Activated CD8-positive, alpha-beta T cell treated with anti-CD3 and anti-CD28 coated beads for 36 hours (primary cell): ENCODE data around the gene LCE3C. TPM values are rescaled to one million over a fixed set of nuclear protein-coding genes. Genes with fewer than 3 reads are reported as not detected.
"Not testable (repeated sequence)": the region's sequence is repeated elsewhere in the genome, so short reads cannot be mapped to it uniquely, and the experiment has no call there.

Experiments
- ATAC-seq: fragments of 200-7000 bp; cut with Tn5 transposase; one replicate; pipeline ENCODE4 v1.10.0; 2021; ENCODE audit warnings: mild to moderate bottlenecking, moderate library complexity
- CTCF ChIA-PET: fragments of 350-600 bp; sonication (Branson Sonifier 250); formaldehyde crosslinking; loops from one replicate; lab custom pipeline; 2021; ENCODE audit warnings: antibody characterized with exemption; lab: Charles Lee
- POLR2A ChIA-PET: fragments of 350-600 bp; sonication (Branson Sonifier 250); formaldehyde crosslinking; loops from one replicate; lab custom pipeline; 2021; ENCODE audit warnings: antibody characterized with exemption; lab: Charles Lee
- DNase-seq: peaks from one replicate; pipeline ENCODE4 v3.0.0-alpha.2; 2020
- H3K27ac Mint-ChIP-seq: one replicate; pipeline ENCODE4 v1.8.0; 2021; ENCODE audit warnings: mild to moderate bottlenecking, mixed read lengths
- H3K27me3 Mint-ChIP-seq: one replicate; pipeline ENCODE4 v1.8.0; 2021; ENCODE audit warnings: mixed read lengths
- H3K36me3 Mint-ChIP-seq: one replicate; pipeline ENCODE4 v1.8.0; 2021; ENCODE audit warnings: low read depth, mixed read lengths
- H3K4me1 Mint-ChIP-seq: one replicate; pipeline ENCODE4 v1.8.0; 2021; ENCODE audit warnings: low read depth, mixed read lengths
- H3K4me3 Mint-ChIP-seq: one replicate; pipeline ENCODE4 v1.8.0; 2021; ENCODE audit warnings: mild to moderate bottlenecking, moderate library complexity, mixed read lengths
- H3K9me3 Mint-ChIP-seq: one replicate; pipeline ENCODE4 v1.8.0; 2021; ENCODE audit warnings: mixed read lengths
- CTCF ChIP-seq: fragments of 200-600 bp; IDR thresholded peaks from one replicate; pipeline ENCODE4 v1.8.0; 2022; ENCODE audit warnings: antibody characterized with exemption, mild to moderate bottlenecking
- intact Hi-C: fragments of 100-400 bp; cut with micrococcal nuclease; formaldehyde crosslinking; loops from one replicate; pipeline ENCODE4 v1.10.0; 2022
- total RNA-seq, 2 experiments: library from RNA; stranded (reverse); gene quantifications; one replicate each; pipeline ENCODE4 v1.2.3, GENCODE V29; 2021

Gene LCE3C
- total RNA-seq: not detected

- no peak within 1 kb of the TSS for H3K27ac Mint-ChIP-seq
- H3K9me3 Mint-ChIP-seq: no peaks in the 10 kb centered on the region
- no peaks in the 10 kb centered on the region for H3K36me3 Mint-ChIP-seq
- intact Hi-C loops: no loop called here
- no peak for DNase-seq
- no peaks in the 10 kb centered on the region for H3K27me3 Mint-ChIP-seq
- no peak for TF ChIP-seq CTCF
- ChIA-PET CTCF (no interaction called here), POLR2A (no interaction called here)
- no peaks in the 10 kb centered on the region for H3K4me1 Mint-ChIP-seq
- no peak for ATAC-seq
- no peak within 1 kb of the TSS for H3K4me3 Mint-ChIP-seq
Measured at GRCh38 chr1:152599934-152600333, at the start of gene LCE3C. Gene LCE3C (plus strand): TSS chr1:152600234. CDS start chr1:152600732, 498 bp downstream.

GRCh38 chr1:152565115-152565514 lies 34.9 kb upstream of the LCE3C start:
- peaks cover 8% of the 10 kb centered on the region for H3K9me3 Mint-ChIP-seq
- H3K4me3 Mint-ChIP-seq: no peak overlapping the region
- no peak for DNase-seq
- CTCF ChIA-PET: no interaction called here
- TF ChIP-seq CTCF: no peak
- H3K36me3 Mint-ChIP-seq: no peaks in the 10 kb centered on the region
- no peak for ATAC-seq
- POLR2A ChIA-PET: no interaction called here
- peaks cover 10% of the 10 kb centered on the region for H3K27me3 Mint-ChIP-seq
- H3K27ac Mint-ChIP-seq: no peak overlapping the region
- no peaks in the 10 kb centered on the region for H3K4me1 Mint-ChIP-seq
- intact Hi-C loops: no loop called here

GRCh38 chr1:152565535-152566215 lies 34.4 kb upstream of the LCE3C start:
- ChIA-PET POLR2A (no interaction called here), CTCF (no interaction called here)
- Mint-ChIP-seq H3K4me3 (no peak overlapping the region), H3K27me3 (peaks cover 11% of the 10 kb centered on the region), H3K4me1 (no peaks in the 10 kb centered on the region), H3K27ac (no peak overlapping the region), H3K9me3 (peaks cover 8% of the 10 kb centered on the region), H3K36me3 (no peaks in the 10 kb centered on the region)
- TF ChIP-seq CTCF: no peak
- DNase-seq (no peak), ATAC-seq (no peak)
- intact Hi-C loops: no loop called here

- ATAC-seq: no peak
- DNase-seq: no peak
- CTCF ChIA-PET: no interaction called here
- Mint-ChIP-seq H3K9me3 (peaks cover 8% of the 10 kb centered on the region), H3K36me3 (no peaks in the 10 kb centered on the region), H3K27ac (no peak within 1 kb of the TSS), H3K27me3 (peaks cover 21% of the 10 kb centered on the region), H3K4me3 (no peak within 1 kb of the TSS), H3K4me1 (no peaks in the 10 kb centered on the region)
- POLR2A ChIA-PET: no interaction called here
- no peak for TF ChIP-seq CTCF
- intact Hi-C loops: no loop called here
Measured at GRCh38 chr1:152566681-152567080, 33.4 kb upstream of the LCE3C start, which contains the start of gene LCE3E. Gene LCE3E (minus strand): TSS chr1:152566780. CDS start chr1:152566208, 572 bp downstream.

GRCh38 chr1:152577168-152577567 lies 22.9 kb upstream of the LCE3C start:
- no peak overlapping the region for H3K4me3 Mint-ChIP-seq
- no peaks in the 10 kb centered on the region for H3K4me1 Mint-ChIP-seq
- ChIA-PET CTCF (interaction anchor here (1.0 to 1.4 kb wide), 2 partner anchors 45 to 97 kb away, joined by 3 read pairs; no protein-coding TSS in a partner anchor), POLR2A (no interaction called here)
- H3K9me3 Mint-ChIP-seq: no peaks in the 10 kb centered on the region
- peak; percentile 5 for DNase-seq
- H3K27ac Mint-ChIP-seq: no peak overlapping the region
- intact Hi-C loops: no loop called here
- no peak for ATAC-seq
- peaks cover 18% of the 10 kb centered on the region for H3K27me3 Mint-ChIP-seq
- no peak for TF ChIP-seq CTCF
- H3K36me3 Mint-ChIP-seq: no peaks in the 10 kb centered on the region

- CTCF ChIA-PET, ATAC-seq: not testable (repeated sequence)
Measured at GRCh38 chr1:152579526-152579925, 20.5 kb upstream of the LCE3C start.

More at GRCh38 chr1:152579526-152579925, 20.5 kb upstream of the LCE3C start:
- POLR2A ChIA-PET: interaction anchor here (0.7 kb wide), 1 partner anchor 525 kb away, joined by 3 read pairs; no protein-coding TSS in a partner anchor
- H3K4me1 Mint-ChIP-seq, H3K4me3 Mint-ChIP-seq, H3K27ac Mint-ChIP-seq, H3K9me3 Mint-ChIP-seq, H3K27me3 Mint-ChIP-seq, H3K36me3 Mint-ChIP-seq, intact Hi-C loops, DNase-seq: not testable (repeated sequence)
